Retinal pigment epithelial cell (primary cell): ENCODE data around the gene DSCAM.

Source experiments
- DNase-seq: peaks from one replicate; pipeline ENCODE4 v3.0.0-alpha.2; 2010; ENCODE audit warnings: low read depth
- H3K4me3 ChIP-seq: 2 replicates; pipeline ENCODE4 v1.5.1; 2011; ENCODE audit warnings: mild to moderate bottlenecking, low read length, control low read depth, moderate library complexity
- CTCF ChIP-seq: conservative IDR thresholded peaks from 2 replicates; pipeline ENCODE4 v1.5.1; 2011; ENCODE audit warnings: low read depth, low read length, control low read depth, inconsistent platforms

Gene DSCAM

DNA sequence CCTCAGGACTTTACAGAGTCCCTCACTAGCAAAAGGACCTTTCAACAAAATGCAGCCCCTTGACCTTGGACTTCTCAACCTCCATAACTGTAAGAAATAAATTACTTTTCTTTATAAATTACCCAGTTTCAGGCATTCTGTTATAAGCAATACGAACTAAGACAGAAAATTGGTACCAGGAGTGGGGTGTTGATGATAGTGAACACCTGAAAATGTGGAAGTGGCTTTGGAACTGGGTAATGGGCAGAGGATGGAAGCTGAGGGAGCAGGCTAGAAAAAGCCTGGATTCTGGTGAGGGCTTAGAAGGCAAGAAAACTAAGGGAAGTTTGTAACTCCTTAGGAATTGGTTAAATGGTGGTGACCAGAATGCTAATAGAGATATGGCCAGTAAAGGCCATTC, 46.8 kb downstream of the DSCAM start:
- TF ChIP-seq CTCF = no peak
- H3K4me3 ChIP-seq = no peak overlapping the region
- no peak for DNase-seq

DNA sequence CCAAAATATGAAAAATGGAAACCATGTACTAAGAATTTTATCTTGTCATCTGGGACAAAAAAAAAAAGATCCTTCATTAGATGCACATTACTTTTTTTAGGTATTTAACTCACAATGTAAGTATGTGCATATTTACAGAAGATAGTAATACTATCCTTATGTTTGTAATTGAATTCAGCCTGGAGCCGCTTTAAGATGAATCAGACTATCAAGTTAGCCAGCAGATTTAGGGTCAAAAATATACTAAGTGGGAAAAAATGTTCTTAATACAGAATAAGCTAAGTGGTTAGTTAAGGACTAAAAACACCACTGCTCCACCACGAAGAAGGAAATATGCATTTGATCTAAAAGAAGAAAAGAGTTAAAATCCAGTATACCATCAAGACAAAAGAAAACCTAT, 49.1 kb downstream of the DSCAM start:
- TF ChIP-seq CTCF = no peak
- H3K4me3 ChIP-seq = no peak overlapping the region
- DNase-seq = no peak

- no peak for TF ChIP-seq CTCF
- no peak overlapping the region for H3K4me3 ChIP-seq
- no peak for DNase-seq
Measured at GRCh38 chr21:40797410-40797809, 49.5 kb downstream of the DSCAM start.

DNA sequence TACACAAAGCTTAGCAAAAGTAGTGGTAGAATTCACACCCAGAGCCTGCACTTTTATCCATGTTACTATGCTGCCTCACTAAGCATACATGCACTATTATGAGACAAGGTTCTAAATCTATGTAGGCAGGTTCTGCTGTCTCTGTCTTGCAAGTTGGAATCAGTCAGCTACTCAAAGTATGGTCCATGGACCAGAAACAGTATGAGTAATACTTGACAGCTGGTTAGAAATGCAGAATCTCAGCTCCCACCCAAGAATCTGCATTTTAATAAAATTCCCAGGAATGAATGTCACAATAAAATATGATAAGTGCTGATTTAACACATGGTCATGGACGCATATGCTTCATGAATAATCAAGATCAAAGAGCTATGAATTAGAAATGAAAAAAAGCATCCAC, 50.5 kb downstream of the DSCAM start:
- no peak for TF ChIP-seq CTCF
- H3K4me3 ChIP-seq = no peak overlapping the region
- DNase-seq = no peak

GRCh38 chr21:40795313-40795712, 51.6 kb downstream of the DSCAM start:
- H3K4me3 ChIP-seq = no peak overlapping the region
- TF ChIP-seq CTCF = no peak
- no peak for DNase-seq

DNA sequence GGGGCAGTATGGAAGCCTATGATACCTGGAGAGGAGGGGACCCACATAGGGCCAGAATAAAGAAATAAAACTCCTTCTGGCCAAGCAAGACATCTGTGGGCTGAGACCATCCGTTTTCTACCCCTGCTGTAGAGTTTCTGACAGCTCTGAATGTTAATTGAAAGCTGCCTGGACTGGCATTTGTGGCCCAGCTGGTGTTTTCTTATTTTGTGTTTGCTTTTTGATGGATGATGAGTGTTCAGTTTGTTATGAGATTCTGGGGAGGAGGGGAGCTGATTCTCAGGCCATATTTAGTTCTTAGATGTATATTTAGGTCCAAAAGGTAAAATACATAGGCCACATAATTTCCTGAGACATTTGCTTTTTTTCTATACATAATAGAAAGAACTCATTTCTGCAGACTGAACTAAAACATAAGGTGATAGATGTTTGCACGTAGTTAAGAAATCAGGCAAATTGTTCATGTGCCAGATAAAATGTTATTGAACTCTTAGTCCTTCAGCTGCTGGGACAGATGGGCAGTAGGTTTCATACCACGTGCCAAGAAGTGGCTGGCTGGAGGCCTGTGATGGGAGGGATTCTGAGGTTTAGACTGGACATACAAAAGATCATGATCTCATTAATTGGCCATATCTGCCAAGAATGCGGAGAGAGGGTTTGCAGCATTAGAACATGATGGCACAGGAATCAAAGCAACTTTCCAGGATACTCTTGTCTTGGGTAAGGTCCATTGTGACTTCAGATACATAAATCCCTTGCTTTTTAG, 54.1 kb downstream of the DSCAM start:
- DNase-seq = no peak
- no peak for TF ChIP-seq CTCF
- no peak overlapping the region for H3K4me3 ChIP-seq

DNA sequence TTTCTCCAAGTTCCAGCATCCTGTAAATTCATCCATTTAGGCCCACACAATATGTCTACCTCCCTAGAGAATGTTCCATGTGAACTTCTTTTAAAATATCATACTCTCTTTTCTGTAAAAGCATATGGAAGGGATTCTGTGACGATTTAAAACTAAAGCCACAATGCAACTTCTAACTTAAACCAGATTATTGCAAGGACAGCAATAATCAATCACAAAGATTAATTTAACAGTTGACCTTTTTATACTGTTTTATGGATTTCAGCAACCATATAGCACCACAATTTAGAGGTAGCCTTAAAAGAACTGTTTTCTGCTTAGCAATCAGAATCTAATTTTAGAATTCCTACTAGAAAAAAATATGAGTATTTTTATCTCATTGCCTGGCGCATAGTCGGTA, 58.3 kb downstream of the DSCAM start:
- TF ChIP-seq CTCF = no peak
- H3K4me3 ChIP-seq = no peak overlapping the region
- no peak for DNase-seq
